HG03159 (cell line): ENCODE data around the gene LIN9.
A peak's percentile ranks its signal among the peaks of the same experiment; 100 is the strongest.

Source experiments
- ATAC-seq: cut with Tn5 transposase; IDR thresholded peaks from one replicate; pipeline ENCODE4 v1.9.1; 2021; ENCODE audit warnings: mild to moderate bottlenecking, moderate library complexity; ENCODE audit not compliant: unreplicated experiment

The LIN9 gene

GRCh38 chr1:226322986-226323385, 14.0 kb upstream of the LIN9 start:
- no peak for ATAC-seq

DNA sequence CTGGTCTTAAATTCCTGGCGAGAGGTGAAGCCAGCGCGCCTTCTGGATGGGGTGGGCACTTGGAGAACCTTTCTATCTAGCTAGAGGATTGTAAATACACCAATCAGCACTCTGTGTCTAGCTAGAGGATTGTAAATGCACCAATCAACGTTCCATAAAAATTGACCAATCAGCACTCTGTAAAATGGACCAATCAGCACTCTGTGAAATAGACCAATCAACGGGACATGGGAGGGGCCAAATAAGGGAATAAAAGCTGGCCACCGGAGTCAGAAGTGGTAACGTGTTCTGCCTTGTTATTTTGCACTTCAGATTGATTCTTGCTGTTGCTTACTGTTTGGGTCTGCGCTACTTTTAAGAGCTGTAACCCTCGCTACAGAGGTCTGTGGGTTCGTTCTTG, 12.0 kb upstream of the LIN9 start:
- no peak for ATAC-seq

- no peak for ATAC-seq
These were observed 9.5 kb upstream of the LIN9 start for GRCh38 chr1:226318471-226318870.

GRCh38 chr1:226314055-226314454, 5.1 kb upstream of the LIN9 start:
- no peak for ATAC-seq

GRCh38 chr1:226312065-226312464, 3.1 kb upstream of the LIN9 start:
- ATAC-seq: no peak

DNA sequence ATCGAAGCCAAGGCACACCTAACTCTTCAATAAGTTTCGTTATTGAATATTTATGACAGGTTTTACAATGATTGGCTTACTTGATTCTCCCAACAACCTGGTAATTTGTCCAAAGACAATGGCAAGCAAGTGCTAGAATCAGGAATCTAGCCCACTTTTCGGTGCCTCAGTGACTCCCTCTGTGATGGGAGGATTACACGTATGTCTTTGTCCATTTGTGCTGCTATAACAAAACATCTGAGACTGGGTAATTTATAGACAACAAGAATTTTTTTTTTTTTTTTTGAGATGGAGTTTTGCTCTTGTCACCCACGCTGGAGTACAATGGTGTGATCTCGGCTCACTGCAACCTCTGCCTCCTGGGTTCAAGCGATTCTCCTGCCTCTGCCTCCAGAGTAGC, 2.4 kb upstream of the LIN9 start:
- no peak for ATAC-seq

DNA sequence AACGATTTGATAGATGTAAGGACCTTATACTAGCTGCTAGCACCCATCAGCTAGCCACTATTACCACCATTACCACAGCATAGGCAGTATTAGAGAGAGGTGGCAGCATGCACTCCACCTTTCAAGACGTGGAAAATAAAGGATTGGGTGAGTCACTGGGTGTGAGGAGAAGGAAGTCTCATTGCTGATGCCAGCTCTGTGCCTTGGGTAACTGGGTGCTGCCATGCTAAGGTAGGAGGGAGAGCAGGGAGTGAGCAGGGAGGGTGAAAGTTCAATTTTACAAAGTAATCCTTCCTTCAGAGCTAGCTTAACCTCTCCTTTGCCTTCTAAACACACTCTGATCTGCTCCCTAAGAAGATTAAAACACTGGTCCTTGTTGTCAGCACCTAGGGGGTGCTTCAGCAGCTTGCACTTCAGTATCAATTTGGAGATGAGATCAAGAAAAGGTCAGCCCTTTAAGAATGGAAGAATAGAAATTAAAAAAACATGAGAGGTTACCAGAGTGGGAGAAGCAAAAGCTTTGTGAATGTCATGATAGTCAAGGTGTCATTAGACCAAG, 1.8 kb upstream of the LIN9 start:
- ATAC-seq: no peak

- ATAC-seq: no peak
These were observed 1.2 kb upstream of the LIN9 start for GRCh38 chr1:226310245-226310540.

DNA sequence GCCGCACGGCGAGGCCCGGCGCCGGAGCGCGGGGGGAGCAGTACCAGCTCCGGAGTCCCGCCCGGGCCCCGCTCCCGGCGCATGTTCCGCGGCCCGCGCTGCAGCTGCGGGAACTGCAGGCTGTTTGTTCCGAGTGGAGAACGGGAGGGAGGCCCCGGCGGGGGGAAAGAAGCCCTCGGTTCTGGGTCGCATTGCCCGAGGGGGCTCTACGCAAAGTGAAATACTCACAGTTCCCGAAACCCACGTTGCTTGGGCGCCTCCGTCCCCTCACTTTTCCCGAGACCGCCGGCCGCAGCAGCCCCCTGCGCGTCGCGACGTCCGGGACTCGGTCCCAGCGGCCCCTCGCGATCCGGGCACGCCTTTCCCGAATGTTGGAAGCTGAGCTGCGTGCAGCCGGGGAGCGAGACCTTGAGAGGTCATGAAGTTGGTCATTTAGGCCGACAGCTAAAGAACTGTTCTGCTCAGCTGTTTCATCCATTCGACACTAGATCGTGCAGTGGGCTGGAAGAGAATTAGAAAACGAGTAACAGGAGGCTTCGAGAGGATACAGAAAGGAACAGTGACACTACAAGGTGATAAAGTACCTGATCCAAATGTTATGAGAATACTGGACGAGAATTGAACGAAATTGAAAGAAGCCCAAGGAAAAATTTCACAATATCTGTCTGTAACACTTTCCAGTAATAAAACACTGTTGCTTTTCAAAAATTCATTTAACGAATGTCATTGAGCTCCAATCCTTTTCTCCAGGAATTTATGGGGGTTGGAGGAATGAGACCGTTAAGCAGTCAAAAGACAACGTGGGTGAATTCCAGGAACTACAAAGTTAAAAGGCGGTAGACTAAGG, 657 bp upstream of the LIN9 start:
- peak; percentile 49 for ATAC-seq

DNA sequence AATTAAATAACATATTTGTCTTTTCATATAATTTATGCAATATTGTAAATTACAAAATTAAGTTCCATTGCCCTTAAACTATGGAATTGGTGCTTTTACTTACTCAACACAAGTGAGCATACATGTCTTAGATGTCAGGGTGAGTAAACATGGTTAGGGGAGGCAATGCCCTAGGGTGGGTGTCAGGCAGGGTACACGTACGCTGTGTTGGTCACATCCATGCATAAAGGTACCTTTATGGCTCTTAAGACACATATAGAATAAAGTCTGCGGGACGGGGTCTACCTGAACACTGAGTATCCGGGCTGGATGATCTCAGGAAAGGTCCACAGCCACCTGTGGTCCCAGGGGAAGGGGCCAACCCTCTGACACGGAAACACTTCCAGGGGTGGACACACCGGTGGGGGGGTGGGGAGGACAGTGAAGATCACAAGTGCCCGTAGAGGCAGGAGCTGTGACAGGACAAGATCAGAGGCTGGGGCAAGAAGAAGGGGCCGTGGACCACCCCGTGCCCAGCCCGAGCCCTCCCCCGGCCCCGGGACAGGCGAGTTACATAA, 720 bp downstream of the LIN9 start:
- ATAC-seq: peak; percentile 13

DNA sequence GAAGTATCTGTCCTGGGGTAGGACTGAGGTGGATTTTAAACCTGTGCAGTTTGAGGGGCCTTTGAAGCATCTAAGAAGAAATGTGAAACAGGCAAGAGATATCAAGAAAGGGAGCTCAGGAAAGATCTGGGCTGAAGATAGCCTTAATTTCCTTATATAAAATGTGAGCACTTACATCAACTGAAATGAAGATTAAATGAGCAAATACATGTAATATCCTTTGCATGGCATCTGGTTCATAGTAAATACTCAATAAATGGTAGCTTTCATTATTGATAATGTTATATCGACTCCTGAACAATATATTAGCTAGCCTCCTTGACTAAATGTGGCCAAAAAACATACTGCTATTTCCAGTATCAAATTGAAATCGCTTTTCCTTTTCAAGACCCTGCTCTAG, 2.5 kb downstream of the LIN9 start:
- ATAC-seq: no peak

DNA sequence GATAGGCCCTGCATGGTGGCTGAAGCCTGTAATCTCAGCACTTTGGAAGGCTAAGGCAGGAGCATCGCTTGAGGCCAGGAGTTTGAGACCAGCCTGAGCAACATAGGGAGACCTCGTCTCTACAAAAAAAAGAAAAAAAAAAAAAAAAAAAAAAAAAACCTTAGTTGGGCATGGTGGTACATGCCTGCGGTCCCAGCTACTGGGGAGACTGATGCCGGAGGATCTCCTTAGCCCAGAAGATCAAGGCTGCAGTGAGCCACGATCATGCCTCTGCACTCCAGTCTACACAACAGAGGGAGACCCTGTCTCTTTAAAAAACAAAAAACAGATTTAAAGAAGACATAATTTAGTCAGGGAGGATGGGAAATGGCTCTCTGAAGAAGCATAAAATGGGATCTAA, 3.8 kb downstream of the LIN9 start:
- no peak for ATAC-seq

DNA sequence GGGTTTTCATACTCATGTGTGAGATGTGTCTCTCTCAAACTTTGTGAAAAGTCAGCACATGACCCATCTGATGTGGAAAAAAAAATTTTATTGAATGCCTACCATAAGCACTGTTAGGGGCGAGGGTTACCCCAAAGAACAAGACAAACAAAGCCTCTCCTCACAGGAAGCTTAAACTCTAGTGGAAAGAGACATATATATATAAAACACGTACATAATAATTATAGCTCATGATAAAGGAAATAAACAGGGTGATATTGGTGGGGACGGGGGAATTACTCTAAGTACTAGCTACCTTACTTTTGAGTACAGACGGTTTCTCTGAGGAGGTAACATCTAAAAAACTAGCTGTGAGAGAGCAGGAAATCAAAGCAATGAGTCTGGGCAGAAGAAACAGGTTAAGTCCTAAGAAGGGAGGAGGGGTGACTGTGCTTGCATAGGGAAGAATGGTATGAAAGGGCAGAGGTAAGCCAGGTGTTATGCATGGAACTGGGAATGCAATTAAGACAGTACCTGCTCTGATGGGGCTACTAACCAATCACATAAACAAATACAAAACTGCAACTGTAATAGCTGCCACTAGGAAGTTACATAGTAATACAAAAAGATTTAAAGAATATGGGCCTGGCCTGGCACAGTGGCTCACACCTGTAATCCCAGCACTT, 4.5 kb downstream of the LIN9 start:
- no peak for ATAC-seq

DNA sequence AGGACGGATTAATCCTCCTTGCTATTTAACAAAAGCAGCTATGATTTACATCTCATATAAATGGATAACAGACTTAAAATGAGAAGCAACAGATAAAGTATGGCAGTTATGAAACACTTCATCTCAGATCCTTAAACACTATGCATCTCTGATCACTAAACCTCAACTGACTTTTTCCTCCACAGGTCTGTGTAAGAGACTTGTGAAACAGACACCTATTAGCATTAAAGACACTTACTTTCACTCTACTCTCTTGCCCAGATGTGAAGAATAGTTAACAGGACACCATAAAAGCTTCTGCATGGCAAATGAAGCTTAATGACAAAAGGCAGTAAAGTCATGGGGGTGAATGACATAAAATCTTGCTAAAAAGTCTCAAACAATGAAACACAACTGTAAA, 6.2 kb downstream of the LIN9 start:
- no peak for ATAC-seq

DNA sequence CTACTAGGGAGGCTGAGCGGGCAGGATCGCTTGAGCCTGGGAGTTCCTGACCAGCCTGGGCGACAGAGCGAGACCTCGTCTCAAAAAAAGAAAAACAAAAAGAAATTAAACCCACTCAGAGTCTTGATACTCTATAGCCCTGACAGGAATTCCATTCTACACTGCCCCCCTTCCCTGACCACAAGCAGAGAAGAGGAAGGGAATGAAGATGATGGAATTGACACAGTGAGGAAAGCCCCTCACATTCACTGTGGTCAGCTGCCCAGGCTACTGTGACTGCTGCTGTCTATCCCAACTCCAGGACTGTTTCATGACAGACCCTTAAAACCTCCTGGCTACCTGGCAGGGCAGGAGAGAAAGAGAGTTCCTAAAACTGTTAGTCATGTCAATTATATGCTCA, 12.1 kb downstream of the LIN9 start:
- no peak for ATAC-seq

DNA sequence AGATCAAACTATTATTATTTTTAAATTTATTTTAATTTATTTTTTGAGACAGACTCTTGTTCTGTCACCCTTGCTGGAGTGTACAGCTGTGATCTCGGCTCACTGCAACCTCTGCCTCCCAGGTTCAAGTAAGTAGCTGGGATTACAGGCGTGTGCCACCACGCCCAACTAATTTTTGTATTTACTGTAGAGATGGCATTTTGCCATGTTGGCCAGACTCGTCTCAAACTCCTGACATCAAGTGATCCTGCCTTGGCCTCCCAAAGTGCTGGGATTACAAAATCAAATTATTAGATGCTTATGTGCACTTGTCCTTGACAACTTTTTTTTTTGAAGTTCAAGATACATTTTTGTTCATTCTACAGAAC, 15.4 kb downstream of the LIN9 start:
- no peak for ATAC-seq

DNA sequence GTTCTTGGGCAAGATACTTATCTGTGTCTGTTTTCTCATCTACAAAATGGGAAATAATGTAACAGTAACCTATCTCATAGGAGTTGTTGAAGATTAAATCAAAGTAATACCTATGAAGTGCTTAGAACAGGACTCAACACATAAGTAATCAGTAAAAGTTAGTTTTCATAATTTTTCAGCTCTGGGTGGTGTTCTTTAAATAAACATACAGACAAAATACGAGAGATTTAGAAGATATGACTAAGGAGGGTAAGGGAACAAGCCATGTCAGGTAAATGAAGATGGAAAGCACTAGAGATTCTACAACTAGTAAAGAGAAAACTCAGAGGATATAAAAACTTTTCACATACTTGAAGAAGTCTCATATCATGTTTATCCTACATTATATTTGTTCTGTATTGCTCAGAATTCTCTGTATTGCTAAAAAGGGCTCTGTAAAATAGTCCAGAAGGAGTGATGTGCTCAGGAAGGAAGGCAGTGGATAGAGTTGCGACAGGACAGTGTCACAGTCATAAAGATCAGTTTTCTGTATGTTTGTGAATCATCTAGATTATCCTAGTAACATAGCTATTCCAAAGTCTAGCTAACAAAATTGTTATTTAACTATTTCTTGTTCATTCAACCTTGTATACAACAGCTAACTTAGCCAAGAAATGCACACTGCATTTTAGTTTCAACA, 16.0 kb downstream of the LIN9 start:
- ATAC-seq: no peak

GRCh38 chr1:226287587-226287986, 21.4 kb downstream of the LIN9 start:
- ATAC-seq: no peak

- ATAC-seq: no peak
These were observed 27.9 kb downstream of the LIN9 start for GRCh38 chr1:226281058-226281457.

DNA sequence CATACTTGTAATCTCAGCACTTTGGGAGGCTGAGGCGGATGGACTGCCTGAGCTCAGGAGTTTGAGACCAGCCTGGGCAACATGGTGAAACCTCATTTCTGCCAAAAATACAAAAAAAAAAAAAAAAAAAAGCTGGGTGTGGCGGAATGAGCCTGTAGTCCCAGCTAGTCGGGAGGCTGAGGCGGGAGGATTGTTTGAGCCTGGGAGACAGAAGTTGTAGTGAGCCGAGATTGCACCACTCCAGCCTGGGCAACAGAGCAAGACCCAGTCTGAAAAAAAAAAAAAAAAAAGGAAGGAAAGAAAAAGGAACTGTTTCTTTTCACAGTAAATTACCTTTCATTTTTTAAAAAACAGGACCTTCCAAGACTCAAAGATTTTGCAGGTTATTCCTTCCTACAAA, 29.5 kb downstream of the LIN9 start:
- no peak for ATAC-seq

- ATAC-seq: no peak
These were observed 31.1 kb downstream of the LIN9 start for GRCh38 chr1:226277897-226278296.

- no peak for ATAC-seq
These were observed 32.0 kb downstream of the LIN9 start for GRCh38 chr1:226276987-226277386.
